HepG2 (cell line): Measurements from ENCODE around the gene ELAPOR1. TPM values are rescaled to one million over a fixed set of nuclear protein-coding genes. Genes with fewer than 3 reads are reported as not detected.

Experiments used
- AKAP8 ChIP-seq: sonication (generic); formaldehyde crosslinking; IDR thresholded peaks from 2 replicates; pipeline ENCODE4 v1.5.1; 2020; ENCODE audit warnings: mild to moderate bottlenecking, missing genetic modification reagents
- DMTF1 ChIP-seq: sonication (generic); formaldehyde crosslinking; IDR thresholded peaks from 2 replicates; pipeline ENCODE4 v1.4.0; 2020; ENCODE audit warnings: mild to moderate bottlenecking, missing genetic modification reagents
- MED13 ChIP-seq: sonication (generic); formaldehyde crosslinking; IDR thresholded peaks from 2 replicates; pipeline ENCODE4 v1.5.0; 2020; ENCODE audit warnings: missing genetic modification reagents
- MEF2D ChIP-seq: sonication (generic); formaldehyde crosslinking; IDR thresholded peaks from 2 replicates; pipeline ENCODE4 v1.5.1; 2020; ENCODE audit warnings: mild to moderate bottlenecking, missing genetic modification reagents
- MEIS2 ChIP-seq: sonication (generic); formaldehyde crosslinking; IDR thresholded peaks from 2 replicates; pipeline ENCODE4 v1.9.0; 2021; ENCODE audit warnings: mild to moderate bottlenecking, missing genetic modification reagents
- MTA3 ChIP-seq: sonication (generic); formaldehyde crosslinking; IDR thresholded peaks from 2 replicates; pipeline ENCODE4 v1.4.0; 2020; ENCODE audit warnings: missing genetic modification reagents
- MYNN ChIP-seq: sonication (generic); formaldehyde crosslinking; IDR thresholded peaks from 2 replicates; pipeline ENCODE4 v1.4.0; 2020; ENCODE audit warnings: mild to moderate bottlenecking, low read depth, missing genetic modification reagents
- NFIB ChIP-seq: sonication (generic); formaldehyde crosslinking; IDR thresholded peaks from 2 replicates; pipeline ENCODE4 v1.9.0; 2021; ENCODE audit warnings: missing genetic modification reagents, mild to moderate bottlenecking, borderline replicate concordance
- PCBP1 ChIP-seq: fragments of 200-400 bp; formaldehyde crosslinking; IDR thresholded peaks from 2 replicates; pipeline ENCODE4 v1.6.1; 2017; ENCODE audit warnings: mild to moderate bottlenecking, low read depth, low read length, borderline replicate concordance
- POLR2AphosphoS5 ChIP-seq: IDR thresholded peaks from 2 replicates; pipeline ENCODE4 v1.6.1; 2012; ENCODE audit warnings: low read depth, low read length
- PRDM15 ChIP-seq: sonication (generic); formaldehyde crosslinking; IDR thresholded peaks from 2 replicates; pipeline ENCODE4 v1.4.0; 2020; ENCODE audit warnings: missing genetic modification reagents
- RFXANK ChIP-seq: IDR thresholded peaks from 2 replicates; pipeline ENCODE4 v1.6.1; 2016
- SPEN ChIP-seq: sonication (generic); formaldehyde crosslinking; IDR thresholded peaks from 2 replicates; pipeline ENCODE4 v1.5.1; 2020; ENCODE audit warnings: low read depth, mild to moderate bottlenecking, missing genetic modification reagents
- TERF1 ChIP-seq: sonication (generic); formaldehyde crosslinking; IDR thresholded peaks from 2 replicates; pipeline ENCODE4 v1.8.0; 2022; ENCODE audit warnings: mild to moderate bottlenecking, missing genetic modification reagents, moderate library complexity
- ZBTB39 ChIP-seq: sonication (generic); formaldehyde crosslinking; IDR thresholded peaks from 2 replicates; pipeline ENCODE4 v1.5.0; 2020; ENCODE audit warnings: missing genetic modification reagents
- ZNF234 ChIP-seq: sonication (generic); formaldehyde crosslinking; conservative IDR thresholded peaks from 2 replicates; pipeline ENCODE4 v1.5.1; 2020; ENCODE audit warnings: mild to moderate bottlenecking, missing genetic modification reagents
- ZNF33A ChIP-seq: sonication (generic); formaldehyde crosslinking; IDR thresholded peaks from 2 replicates; pipeline ENCODE4 v1.5.1; 2020; ENCODE audit warnings: missing genetic modification reagents, mild to moderate bottlenecking, moderate library complexity, borderline replicate concordance
- ZNF672 ChIP-seq: sonication (generic); formaldehyde crosslinking; IDR thresholded peaks from 2 replicates; pipeline ENCODE4 v1.8.1; 2022; ENCODE audit warnings: missing genetic modification reagents
- ZNF780A ChIP-seq: sonication (generic); formaldehyde crosslinking; IDR thresholded peaks from 2 replicates; pipeline ENCODE4 v1.8.0; 2022; ENCODE audit warnings: mild to moderate bottlenecking, missing genetic modification reagents, moderate library complexity
- ZSCAN31 ChIP-seq: sonication (generic); formaldehyde crosslinking; IDR thresholded peaks from 2 replicates; pipeline ENCODE4 v1.5.0; 2020; ENCODE audit warnings: low read depth, mild to moderate bottlenecking, missing genetic modification reagents
- polyA plus RNA-seq, 8 experiments: library from polyadenylated mRNA; depleted of rRNA in 3 of 8; stranded (reverse) in 7 of 8; unstranded in 1 of 8; fragments of >200 nt; fragmentation: Illumina TruSeq in 4 of 8; extraction: Trizol in 4 of 8; gene quantifications; 2 replicates each; pipeline versions ENCODE4 v1.2.1 to v1.2.3, GENCODE V29; 2011 to 2016; ENCODE audit warnings: low read depth in 4 of 8, missing spikeins in 1 of 8, mixed read lengths in 1 of 8; ENCODE audit not compliant: insufficient read depth in 1 of 8
- total RNA-seq, 5 experiments: library from RNA; depleted of rRNA; stranded (reverse); fragments of >200 nt; fragmentation: Illumina TruSeq; extraction: Trizol; gene quantifications; 2 replicates each; pipeline ENCODE4 v1.2.3, GENCODE V29; 2016; ENCODE audit warnings: low read depth in 1 of 5

The ELAPOR1 gene
- total and polyA plus RNA-seq, 2 of the 13 experiments (the other 11 are each of a cell fraction or from before 2014, with no cell fraction given), result 0.13 to 0.20 TPM

GRCh38 chr1:109099938-109100773 lies 13.8 kb upstream of the ELAPOR1 start (continued):
- TF ChIP-seq NFIB (peak; percentile 94), MEIS2 (CRISPR knock-in tag) (no peak; the same call in 1 of the 2 replicates), SPEN (CRISPR knock-in tag) (peak; percentile 96), DMTF1 (CRISPR knock-in tag) (no peak), MYNN (CRISPR knock-in tag) (no peak; the same call in 1 of the 2 replicates), ZNF780A (CRISPR knock-in tag) (peak; percentile 60; the same call in 1 of the 2 replicates), TERF1 (CRISPR knock-in tag) (peak; percentile 56; the same call in 1 of the 2 replicates), PRDM15 (peak; percentile 37; the same call in 1 of the 2 replicates), ZNF672 (0 out of 2 replicates have a peak, but pooled peaks have one; percentile 64), MEF2D (peak; percentile 91), AKAP8 (CRISPR knock-in tag) (peak; percentile 88; the same call in 1 of the 2 replicates), ZNF33A (CRISPR knock-in tag) (no peak), PCBP1 (0 out of 2 replicates have a peak, but pooled peaks have one; percentile 67), ZBTB39 (CRISPR knock-in tag) (no peak; the same call in 1 of the 2 replicates), MTA3 (CRISPR knock-in tag) (no peak), MED13 (CRISPR knock-in tag) (peak; percentile 82; the same call in 1 of the 2 replicates), ZNF234 (peak; percentile 83; the same call in 1 of the 2 replicates), ZSCAN31 (peak; percentile 54; the same call in 1 of the 2 replicates), RFXANK (CRISPR knock-in tag) (peak; percentile 89), POLR2AphosphoS5 (peak; percentile 100)
